ENCODE results near the gene FAM117B. TPM values are rescaled to one million over a fixed set of nuclear protein-coding genes. Genes with fewer than 3 reads are reported as not detected.

Gene FAM117B
- total RNA-seq, 1 donor from 2014 or later = 9.6 TPM

DNA sequence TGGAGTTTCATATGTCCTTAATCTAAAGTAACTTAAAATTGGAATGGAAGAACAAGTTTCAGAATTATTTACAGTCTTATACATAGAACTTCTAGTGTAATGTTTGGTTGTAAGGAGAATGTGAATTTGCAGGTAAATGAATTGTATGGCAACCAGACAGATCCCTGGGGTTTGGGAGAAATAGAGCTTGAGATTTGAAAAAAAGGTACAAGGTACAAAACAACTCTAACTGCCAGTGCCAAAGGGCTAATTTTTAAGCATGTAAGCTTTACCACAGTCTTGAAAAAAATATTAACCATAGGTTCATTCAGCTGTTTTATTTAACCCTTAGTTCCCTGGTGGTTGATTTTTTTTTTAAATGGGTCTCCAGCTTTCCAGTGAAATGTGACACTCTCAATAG lies 133.5 kb downstream of the FAM117B start:
- Mint-ChIP-seq H3K4me3 (ENCODE audit: unreplicated experiment) (no peak overlapping the region), H3K27me3 (ENCODE audit: unreplicated experiment) (no peaks in the 10 kb centered on the region), H3K9me3 (ENCODE audit: unreplicated experiment) (no peaks in the 10 kb centered on the region), H3K4me1 (ENCODE audit: unreplicated experiment) (peaks cover 8% of the 10 kb centered on the region), H3K27ac (ENCODE audit: unreplicated experiment) (no peak overlapping the region), H3K36me3 (ENCODE audit: unreplicated experiment) (peaks cover 12% of the 10 kb centered on the region)
- TF ChIP-seq CTCF (IDR thresholded peaks at IDR 0.05) = no peak
- DNase-seq (ENCODE audit: extremely low spot score, unreplicated experiment) = no peak

DNA sequence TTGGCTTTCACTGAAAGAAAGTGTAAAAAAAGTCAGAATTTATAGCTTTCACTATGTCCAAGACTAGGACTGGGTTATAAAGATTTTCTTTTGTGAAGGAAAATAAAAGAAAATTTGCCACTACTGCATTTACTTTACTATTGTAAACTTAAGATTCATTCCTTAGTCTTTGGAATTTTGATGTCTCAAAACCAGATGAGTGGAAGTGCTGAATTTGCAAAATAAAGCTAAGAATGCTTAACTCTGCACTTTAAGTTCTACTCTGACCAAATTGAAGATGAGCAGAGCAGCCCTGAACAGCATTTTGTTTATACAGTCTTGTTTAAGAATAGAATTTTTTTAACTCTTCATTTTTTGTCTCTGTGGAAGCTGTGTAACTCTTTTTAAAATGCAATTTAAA lies 134.4 kb downstream of the FAM117B start:
- H3K27me3 Mint-ChIP-seq (ENCODE audit: unreplicated experiment) = no peaks in the 10 kb centered on the region
- DNase-seq (ENCODE audit: extremely low spot score, unreplicated experiment) = no peak

GRCh38 chr2:202771336-202771735 lies 136.6 kb downstream of the FAM117B start:
- no peak for DNase-seq (ENCODE audit: extremely low spot score, unreplicated experiment)
- H3K9me3 Mint-ChIP-seq (ENCODE audit: unreplicated experiment) = no peaks in the 10 kb centered on the region

More for the DNA sequence above, 134.4 kb downstream of the FAM117B start:
- Mint-ChIP-seq H3K4me1 (ENCODE audit: unreplicated experiment) (peaks cover 8% of the 10 kb centered on the region), H3K9me3 (ENCODE audit: unreplicated experiment) (no peaks in the 10 kb centered on the region), H3K4me3 (ENCODE audit: unreplicated experiment) (no peak overlapping the region), H3K36me3 (ENCODE audit: unreplicated experiment) (peaks cover 12% of the 10 kb centered on the region), H3K27ac (ENCODE audit: unreplicated experiment) (no peak overlapping the region)
- no peak for TF ChIP-seq CTCF (IDR thresholded peaks at IDR 0.05)

DNA sequence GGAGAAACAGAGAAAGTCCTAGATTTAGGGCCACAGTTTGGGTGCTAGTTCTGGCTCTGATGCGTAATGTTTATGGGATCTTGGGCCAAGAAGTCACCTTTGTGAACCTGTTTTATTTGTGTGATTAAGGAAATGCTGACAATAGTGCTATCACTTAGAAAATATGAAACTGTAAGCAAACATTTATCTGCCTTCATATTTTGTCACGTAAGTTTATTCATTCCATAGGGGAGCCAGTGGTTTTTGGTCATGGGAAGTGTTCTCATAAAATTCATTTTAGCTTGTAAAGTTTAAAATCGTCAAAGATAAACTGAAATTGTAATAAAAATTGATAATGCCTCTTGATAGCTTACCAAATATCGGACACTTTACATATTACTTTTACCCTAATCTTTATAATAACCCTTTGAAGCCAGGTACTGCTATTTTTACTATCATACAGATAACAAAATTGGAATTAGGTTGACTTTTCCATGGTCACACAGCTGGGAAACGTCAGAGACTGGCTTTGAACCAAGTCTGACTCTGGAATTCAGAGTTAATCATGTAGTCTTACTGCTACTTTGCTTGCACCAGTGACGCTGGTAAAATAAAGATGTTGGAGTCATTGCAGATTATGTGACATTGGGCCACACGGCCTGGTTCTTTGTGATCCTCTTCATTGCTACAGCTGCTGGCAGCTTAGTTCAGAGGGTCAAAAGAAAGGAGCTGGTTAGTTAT lies 137.1 kb downstream of the FAM117B start:
- no peaks in the 10 kb centered on the region for H3K27me3 Mint-ChIP-seq (ENCODE audit: unreplicated experiment)
- TF ChIP-seq CTCF (IDR thresholded peaks at IDR 0.05) = no peak
- no peak overlapping the region for H3K27ac Mint-ChIP-seq (ENCODE audit: unreplicated experiment)
- no peak for DNase-seq (ENCODE audit: extremely low spot score, unreplicated experiment)
- peaks cover 17% of the 10 kb centered on the region for H3K36me3 Mint-ChIP-seq (ENCODE audit: unreplicated experiment)
- no peaks in the 10 kb centered on the region for H3K9me3 Mint-ChIP-seq (ENCODE audit: unreplicated experiment)
- no peak overlapping the region for H3K4me3 Mint-ChIP-seq (ENCODE audit: unreplicated experiment)
- peaks cover 8% of the 10 kb centered on the region for H3K4me1 Mint-ChIP-seq (ENCODE audit: unreplicated experiment)

More at GRCh38 chr2:202771336-202771735, 136.6 kb downstream of the FAM117B start:
- Mint-ChIP-seq H3K4me1 (ENCODE audit: unreplicated experiment) (peaks cover 8% of the 10 kb centered on the region), H3K36me3 (ENCODE audit: unreplicated experiment) (peaks cover 17% of the 10 kb centered on the region), H3K27ac (ENCODE audit: unreplicated experiment) (no peak overlapping the region), H3K27me3 (ENCODE audit: unreplicated experiment) (no peaks in the 10 kb centered on the region), H3K4me3 (ENCODE audit: unreplicated experiment) (no peak overlapping the region)
- no peak for TF ChIP-seq CTCF (IDR thresholded peaks at IDR 0.05)

GRCh38 chr2:202773301-202773973 lies 138.7 kb downstream of the FAM117B start:
- H3K27me3 Mint-ChIP-seq (ENCODE audit: unreplicated experiment) = no peaks in the 10 kb centered on the region
- peaks cover 8% of the 10 kb centered on the region for H3K4me1 Mint-ChIP-seq (ENCODE audit: unreplicated experiment)
- no peak overlapping the region for H3K27ac Mint-ChIP-seq (ENCODE audit: unreplicated experiment)
- H3K9me3 Mint-ChIP-seq (ENCODE audit: unreplicated experiment) = no peaks in the 10 kb centered on the region
- H3K4me3 Mint-ChIP-seq (ENCODE audit: unreplicated experiment) = no peak overlapping the region
- no peak for TF ChIP-seq CTCF (IDR thresholded peaks at IDR 0.05)
- peaks cover 20% of the 10 kb centered on the region for H3K36me3 Mint-ChIP-seq (ENCODE audit: unreplicated experiment)
- DNase-seq (ENCODE audit: extremely low spot score, unreplicated experiment) = no peak
